Lower leg skin (tissue), 3 donors: ENCODE data around the gene KCNC1.

Experiments used
- POLR2A ChIP-seq, 2 donors: fragments of 450-650 bp; IDR thresholded peaks; one replicate each; pipeline ENCODE4 v1.6.1; 2016 to 2017; ENCODE audit warnings: antibody characterized with exemption in 2 of 2, mild to moderate bottlenecking in 1 of 2, moderate library complexity in 1 of 2
- TF ChIP-seq, protein P1 (sequence below), 3 donors: fragments of 450-650 bp; IDR thresholded peaks; one replicate each; pipeline ENCODE4 v1.5.1; 2016; ENCODE audit warnings: antibody characterized with exemption in 3 of 3, mild to moderate bottlenecking in 3 of 3, moderate library complexity in 2 of 3

DNA sequence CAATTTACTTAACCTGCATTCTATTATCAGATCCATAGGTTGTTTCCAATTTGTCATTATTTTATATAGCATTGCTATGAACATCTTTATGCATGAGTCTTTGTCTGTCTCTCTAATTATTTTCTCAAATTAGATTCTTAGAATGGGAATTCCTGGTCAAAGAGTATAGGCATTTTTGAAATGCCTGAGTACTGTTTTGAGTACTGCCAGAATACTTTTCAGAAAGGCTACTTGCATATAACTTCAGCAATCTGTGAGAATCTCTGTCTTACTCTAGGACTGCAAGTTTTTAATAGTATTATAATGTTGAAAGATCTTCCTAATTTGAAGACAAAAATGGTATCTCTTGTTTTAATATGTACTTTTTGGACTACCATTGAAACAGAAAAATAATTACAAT, 56.6 kb downstream of the KCNC1 start:
- TF ChIP-seq, protein P1, sequence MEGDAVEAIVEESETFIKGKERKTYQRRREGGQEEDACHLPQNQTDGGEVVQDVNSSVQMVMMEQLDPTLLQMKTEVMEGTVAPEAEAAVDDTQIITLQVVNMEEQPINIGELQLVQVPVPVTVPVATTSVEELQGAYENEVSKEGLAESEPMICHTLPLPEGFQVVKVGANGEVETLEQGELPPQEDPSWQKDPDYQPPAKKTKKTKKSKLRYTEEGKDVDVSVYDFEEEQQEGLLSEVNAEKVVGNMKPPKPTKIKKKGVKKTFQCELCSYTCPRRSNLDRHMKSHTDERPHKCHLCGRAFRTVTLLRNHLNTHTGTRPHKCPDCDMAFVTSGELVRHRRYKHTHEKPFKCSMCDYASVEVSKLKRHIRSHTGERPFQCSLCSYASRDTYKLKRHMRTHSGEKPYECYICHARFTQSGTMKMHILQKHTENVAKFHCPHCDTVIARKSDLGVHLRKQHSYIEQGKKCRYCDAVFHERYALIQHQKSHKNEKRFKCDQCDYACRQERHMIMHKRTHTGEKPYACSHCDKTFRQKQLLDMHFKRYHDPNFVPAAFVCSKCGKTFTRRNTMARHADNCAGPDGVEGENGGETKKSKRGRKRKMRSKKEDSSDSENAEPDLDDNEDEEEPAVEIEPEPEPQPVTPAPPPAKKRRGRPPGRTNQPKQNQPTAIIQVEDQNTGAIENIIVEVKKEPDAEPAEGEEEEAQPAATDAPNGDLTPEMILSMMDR (IDR thresholded peaks at IDR 0.05), result no peak
- no peak for TF ChIP-seq POLR2A (IDR thresholded peaks at IDR 0.05)
